Bladder microvascular endothelial cell (primary cell): ENCODE data around the gene SMIM10L1. TPM values are rescaled to one million over a fixed set of nuclear protein-coding genes. Genes with fewer than 3 reads are reported as not detected.

Experiments
- total RNA-seq: library from RNA; depleted of rRNA; stranded (reverse); fragments of >200 nt; gene quantifications from 2 replicates; pipeline ENCODE4 v1.2.3, GENCODE V29; 2014

SMIM10L1 gene
- 3.6 and 5.2 TPM in 2 replicates for total RNA-seq

GRCh38 chr12:11171145-11171968, at the start of gene SMIM10L1:
Gene SMIM10L1 (plus strand): TSS chr12:11171194. CDS start chr12:11171357, 163 bp downstream.

GRCh38 chr12:11134305-11134704, 36.7 kb upstream of the SMIM10L1 start, which contains the start of gene TAS2R30:
Gene TAS2R30 (minus strand): TSS chr12:11134644. CDS start chr12:11134244, 400 bp downstream.

GRCh38 chr12:11186837-11187236, 15.8 kb downstream of the SMIM10L1 start, which contains the start of gene TAS2R42:
Gene TAS2R42 (minus strand): TSS chr12:11186937. CDS start chr12:11186937, 0 bp downstream.

Other genes with a start within 250 kb of the SMIM10L1 start
- 0.19 TPM in 1 of 2 replicates, not detected in the other for gene PRH2, start 242.0 kb upstream of the SMIM10L1 start, total RNA-seq
- gene TAS2R14, start 231.9 kb upstream of the SMIM10L1 start, total RNA-seq = 1.3 and 4.2 TPM in 2 replicates
- 1.1 and 9.0 TPM in 2 replicates for gene TAS2R50, start 184.3 kb upstream of the SMIM10L1 start, total RNA-seq
- gene TAS2R20, start 172.9 kb upstream of the SMIM10L1 start, total RNA-seq = 1.6 and 8.5 TPM in 2 replicates
- gene TAS2R19, start 148.6 kb upstream of the SMIM10L1 start, total RNA-seq = 2.1 and 15.5 TPM in 2 replicates
- 1.3 and 9.3 TPM in 2 replicates for gene TAS2R31, start 139.8 kb upstream of the SMIM10L1 start, total RNA-seq
- gene TAS2R46, start 108.9 kb upstream of the SMIM10L1 start, total RNA-seq = 1.5 and 6.5 TPM in 2 replicates
- 4.0 TPM in 1 of 2 replicates, not detected in the other for gene TAS2R43, start 78.9 kb upstream of the SMIM10L1 start, total RNA-seq
- 1.3 and 12.6 TPM in 2 replicates for gene TAS2R30, start 36.5 kb upstream of the SMIM10L1 start, total RNA-seq
- not detected in 2 replicates for gene TAS2R42, start 15.7 kb downstream of the SMIM10L1 start, total RNA-seq
- gene PRB3, start 98.5 kb downstream of the SMIM10L1 start, total RNA-seq = not detected in 2 replicates
- not detected in 2 replicates for gene PRB4, start 139.2 kb downstream of the SMIM10L1 start, total RNA-seq
- gene PRB2, start 224.4 kb downstream of the SMIM10L1 start, total RNA-seq = not detected in 2 replicates